SK-N-MC (cell line): ENCODE results near the gene HOXD8.
A peak's percentile ranks its signal among the peaks of the same experiment; 100 is the strongest.

Experiments
- DNase-seq: peaks from one replicate; pipeline ENCODE4 v3.0.0-alpha.2; 2011; ENCODE audit warnings: low read depth, low spot score
- H3K27ac ChIP-seq: fragments of 200-600 bp; sonication (generic); 2 replicates; pipeline ENCODE4 v1.5.1; 2016; ENCODE audit warnings: mixed run types
- H3K36me3 ChIP-seq: fragments of 200-600 bp; sonication (generic); 2 replicates; pipeline ENCODE4 v1.6.1; 2017; ENCODE audit warnings: antibody characterized with exemption, low read length, mixed read lengths; ENCODE audit not compliant: insufficient read depth
- H3K4me3 ChIP-seq: fragments of 200-600 bp; sonication (generic); 2 replicates; pipeline ENCODE4 v1.5.1; 2016
- H3K9ac ChIP-seq: fragments of 200-600 bp; sonication (generic); 2 replicates; pipeline ENCODE4 v1.8.0; 2017; ENCODE audit warnings: mixed run types, mixed read lengths; ENCODE audit not compliant: insufficient read length
- H3K9me3 ChIP-seq: fragments of 200-600 bp; sonication (generic); 2 replicates; pipeline ENCODE4 v1.6.1; 2017; ENCODE audit warnings: low read depth, mild to moderate bottlenecking, antibody characterized with exemption, low read length, moderate library complexity, mixed read lengths
- EZH2 ChIP-seq: fragments of 200-600 bp; sonication (generic); IDR thresholded peaks from one replicate; pipeline ENCODE4 v1.6.1; 2017; ENCODE audit warnings: antibody characterized with exemption
- FOXP2 ChIP-seq: optimal IDR thresholded peaks from 2 replicates; pipeline ENCODE3; 2011; ENCODE audit warnings: mild to moderate bottlenecking, moderate library complexity; ENCODE audit not compliant: insufficient read depth; ENCODE audit errors: extremely low read length, control extremely low read depth
- POLR2AphosphoS5 ChIP-seq: IDR thresholded peaks from 2 replicates; pipeline ENCODE4 v1.6.1; 2012; ENCODE audit warnings: mild to moderate bottlenecking, low read depth, low read length, borderline replicate concordance

HOXD8 gene

GRCh38 chr2:176089843-176090395, 39.6 kb upstream of the HOXD8 start:
- H3K9ac ChIP-seq, result no peak overlapping the region
- DNase-seq, result no peak
- peaks cover 10% of the 10 kb centered on the region for H3K36me3 ChIP-seq
- no peaks in the 10 kb centered on the region for H3K9me3 ChIP-seq
- no peak overlapping the region for H3K4me3 ChIP-seq
- H3K27ac ChIP-seq, result no peak overlapping the region
- no peak for TF ChIP-seq POLR2AphosphoS5
- TF ChIP-seq FOXP2, result no peak
- no peak for TF ChIP-seq EZH2

DNA sequence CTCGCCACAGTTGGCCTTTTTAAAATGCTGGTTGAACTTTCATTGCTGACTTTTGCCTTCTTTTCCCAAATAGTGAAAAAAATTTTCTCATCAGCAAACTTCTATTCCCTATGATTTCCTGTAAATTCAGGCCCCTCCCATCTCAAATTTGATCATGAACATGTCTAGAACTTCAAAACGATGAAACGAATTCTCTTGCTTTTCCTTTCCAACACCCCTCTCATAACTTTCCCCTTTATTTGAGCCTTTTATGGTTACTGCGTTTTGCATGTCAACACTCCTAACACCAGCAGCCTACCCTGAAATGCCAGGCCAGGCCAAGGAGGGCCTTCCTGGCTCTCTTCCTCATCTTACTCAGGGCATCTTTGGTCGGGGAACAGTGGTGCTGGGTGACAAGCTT, 38.6 kb upstream of the HOXD8 start:
- TF ChIP-seq POLR2AphosphoS5 (no peak), EZH2 (no peak), FOXP2 (no peak)
- no peak for DNase-seq
- peaks cover 20% of the 10 kb centered on the region for H3K36me3 ChIP-seq
- H3K9me3 ChIP-seq, result no peaks in the 10 kb centered on the region
- no peak overlapping the region for H3K4me3 ChIP-seq
- 0 out of 2 replicates have a peak overlapping the region, but pooled peaks have one; percentile 22 for H3K27ac ChIP-seq
- no peak overlapping the region for H3K9ac ChIP-seq

- DNase-seq, result no peak
- Histone ChIP-seq H3K4me3 (no peak overlapping the region), H3K27ac (peak overlapping the region; percentile 31; the same call in 1 of the 2 replicates), H3K36me3 (peaks cover 20% of the 10 kb centered on the region), H3K9ac (no peak overlapping the region), H3K9me3 (no peaks in the 10 kb centered on the region)
- TF ChIP-seq FOXP2, result no peak
- TF ChIP-seq POLR2AphosphoS5, result no peak
- no peak for TF ChIP-seq EZH2
These were observed 37.9 kb upstream of the HOXD8 start for GRCh38 chr2:176091329-176092258.

DNA sequence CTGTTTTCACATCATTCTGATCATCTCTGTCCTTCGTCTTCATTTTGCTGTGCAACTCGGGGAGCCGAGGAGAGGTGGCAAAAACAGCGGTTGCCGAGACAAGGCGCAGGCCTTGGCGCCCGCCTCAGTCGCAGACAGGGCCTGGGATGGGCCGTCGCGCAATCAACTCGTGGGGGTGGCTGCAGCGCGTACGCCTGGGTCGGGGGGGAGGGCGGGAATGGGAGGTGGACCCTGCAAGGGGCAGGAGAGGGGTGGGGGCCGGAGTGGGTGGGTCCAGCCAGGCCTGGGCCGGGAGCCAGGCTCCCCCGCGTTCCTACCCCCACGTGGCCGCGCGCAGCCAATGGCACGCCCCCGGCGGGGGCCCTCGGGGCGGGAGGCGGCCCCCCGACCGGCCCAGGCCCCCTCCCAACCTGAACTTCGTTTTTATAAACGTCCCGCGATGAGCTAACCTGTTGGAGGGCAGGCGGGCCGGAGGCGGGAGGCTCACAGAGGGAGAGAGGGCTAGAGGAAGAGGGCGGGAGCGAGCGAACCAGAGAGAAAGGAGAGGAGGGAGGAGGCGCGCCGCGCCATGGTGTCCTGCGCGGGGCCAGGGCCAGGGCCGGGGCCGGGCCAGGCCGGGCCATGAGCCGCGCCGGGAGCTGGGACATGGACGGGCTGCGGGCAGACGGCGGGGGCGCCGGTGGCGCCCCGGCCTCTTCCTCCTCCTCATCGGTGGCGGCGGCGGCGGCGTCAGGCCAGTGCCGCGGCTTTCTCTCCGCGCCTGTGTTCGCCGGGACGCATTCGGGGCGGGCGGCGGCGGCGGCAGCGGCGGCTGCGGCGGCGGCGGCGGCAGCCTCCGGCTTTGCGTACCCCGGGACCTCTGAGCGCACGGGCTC, 37.0 kb upstream of the HOXD8 start, which contains the start of gene HOXD13:
HOXD13 (plus strand) TSS at position 452 of the 875 bp plus-strand sequence; CDS start at position 622, 170 bp downstream.
- DNase-seq, result no peak
- H3K4me3 ChIP-seq, result peak within 1 kb of the TSS; percentile 89
- peak; percentile 78 for TF ChIP-seq POLR2AphosphoS5
- TF ChIP-seq FOXP2, result no peak
- no peak for TF ChIP-seq EZH2

GRCh38 chr2:176093145-176093897, 36.2 kb upstream of the HOXD8 start:
- H3K27ac ChIP-seq, result peak overlapping the region; percentile 77
- H3K36me3 ChIP-seq, result peaks cover 20% of the 10 kb centered on the region
- H3K9me3 ChIP-seq, result no peaks in the 10 kb centered on the region
- peak overlapping the region; percentile 89 for H3K4me3 ChIP-seq
- H3K9ac ChIP-seq, result peak overlapping the region; percentile 90
- TF ChIP-seq FOXP2 (no peak), POLR2AphosphoS5 (peak; percentile 9; the same call in 1 of the 2 replicates), EZH2 (no peak)
- DNase-seq, result no peak

More for the DNA sequence above, 37.0 kb upstream of the HOXD8 start, which contains the start of gene HOXD13:
- Histone ChIP-seq H3K9me3 (no peaks in the 10 kb centered on the region), H3K36me3 (peaks cover 20% of the 10 kb centered on the region), H3K9ac (peak within 1 kb of the TSS; percentile 90), H3K27ac (peak within 1 kb of the TSS; percentile 77)

GRCh38 chr2:176093898-176094249, 35.6 kb upstream of the HOXD8 start:
- no peak for TF ChIP-seq EZH2
- TF ChIP-seq FOXP2, result no peak
- no peak for TF ChIP-seq POLR2AphosphoS5
- Histone ChIP-seq H3K9me3 (no peaks in the 10 kb centered on the region), H3K9ac (peak overlapping the region; percentile 90), H3K36me3 (peaks cover 20% of the 10 kb centered on the region), H3K4me3 (peak overlapping the region; percentile 89), H3K27ac (peak overlapping the region; percentile 77)
- no peak for DNase-seq

GRCh38 chr2:176094349-176094748, 35.2 kb upstream of the HOXD8 start:
- peak overlapping the region; percentile 89 for H3K4me3 ChIP-seq
- DNase-seq, result no peak
- H3K9me3 ChIP-seq, result no peaks in the 10 kb centered on the region
- peak overlapping the region; percentile 90 for H3K9ac ChIP-seq
- peaks cover 20% of the 10 kb centered on the region for H3K36me3 ChIP-seq
- peak overlapping the region; percentile 96 for H3K27ac ChIP-seq
- TF ChIP-seq FOXP2, result no peak
- no peak for TF ChIP-seq POLR2AphosphoS5

- Histone ChIP-seq H3K27ac (peak overlapping the region; percentile 96), H3K4me3 (peak overlapping the region; percentile 89), H3K36me3 (peaks cover 20% of the 10 kb centered on the region), H3K9ac (peak overlapping the region; percentile 90), H3K9me3 (no peaks in the 10 kb centered on the region)
- TF ChIP-seq FOXP2, result no peak
- no peak for TF ChIP-seq POLR2AphosphoS5
- no peak for TF ChIP-seq EZH2
- DNase-seq, result no peak
These were observed 34.1 kb upstream of the HOXD8 start for GRCh38 chr2:176095421-176095820.
